AG10803 (cell line): ENCODE measurements around the gene CDX2.

Source experiments
- DNase-seq: peaks from one replicate; pipeline ENCODE4 v3.0.0; 2010; ENCODE audit warnings: low read depth
- H3K4me3 ChIP-seq: 2 replicates; pipeline ENCODE4 v1.5.1; 2011; ENCODE audit warnings: mild to moderate bottlenecking, low read length, control low read depth
- CTCF ChIP-seq: conservative IDR thresholded peaks from 2 replicates; pipeline ENCODE4 v1.5.1; 2011; ENCODE audit warnings: mild to moderate bottlenecking, low read length, control low read depth, inconsistent platforms

The CDX2 gene

GRCh38 chr13:27922883-27923612 lies 46.1 kb downstream of the CDX2 start:
- no peak overlapping the region for H3K4me3 ChIP-seq
- no peak for DNase-seq
- TF ChIP-seq CTCF = no peak

- no peak for DNase-seq
- H3K4me3 ChIP-seq = no peak overlapping the region
- TF ChIP-seq CTCF = no peak
These were observed 46.9 kb downstream of the CDX2 start for GRCh38 chr13:27921961-27922882.

GRCh38 chr13:27921421-27921960 lies 47.6 kb downstream of the CDX2 start:
- no peak for TF ChIP-seq CTCF
- H3K4me3 ChIP-seq = peak overlapping the region; percentile 35
- no peak for DNase-seq

- peak overlapping the region; percentile 35 for H3K4me3 ChIP-seq
- DNase-seq = peak; percentile 11
- no peak for TF ChIP-seq CTCF
These were observed 48.3 kb downstream of the CDX2 start for GRCh38 chr13:27920677-27921420.

- TF ChIP-seq CTCF = no peak
- H3K4me3 ChIP-seq = peak within 1 kb of the TSS; percentile 35
- peak; percentile 1 for DNase-seq
These were observed 49.0 kb downstream of the CDX2 start, which contains the start of gene PDX1 for GRCh38 chr13:27919934-27920676. Gene PDX1 (plus strand): TSS chr13:27920000. CDS start chr13:27920139, 139 bp downstream.

- no peak overlapping the region for H3K4me3 ChIP-seq
- DNase-seq = no peak
- TF ChIP-seq CTCF = no peak
These were observed 49.5 kb downstream of the CDX2 start for GRCh38 chr13:27919659-27919933.
